Esophagus muscularis mucosa (tissue), 3 donors: ENCODE results near the gene SLC22A16.

Experiments
- CTCF ChIP-seq, 3 experiments: fragments of 200-600 bp in 2 of 3; fragments of 450-650 bp in 1 of 3; sonication (generic) in 2 of 3; IDR thresholded peaks; one replicate each; pipeline ENCODE4 v1.5.1; 2017 to 2019; ENCODE audit warnings: antibody characterized with exemption in 3 of 3, mild to moderate bottlenecking in 2 of 3, moderate library complexity in 1 of 3
- EP300 ChIP-seq: sonication (generic); formaldehyde crosslinking; IDR thresholded peaks from one replicate; pipeline ENCODE4 v1.6.1; 2017; ENCODE audit warnings: antibody characterized with exemption

DNA sequence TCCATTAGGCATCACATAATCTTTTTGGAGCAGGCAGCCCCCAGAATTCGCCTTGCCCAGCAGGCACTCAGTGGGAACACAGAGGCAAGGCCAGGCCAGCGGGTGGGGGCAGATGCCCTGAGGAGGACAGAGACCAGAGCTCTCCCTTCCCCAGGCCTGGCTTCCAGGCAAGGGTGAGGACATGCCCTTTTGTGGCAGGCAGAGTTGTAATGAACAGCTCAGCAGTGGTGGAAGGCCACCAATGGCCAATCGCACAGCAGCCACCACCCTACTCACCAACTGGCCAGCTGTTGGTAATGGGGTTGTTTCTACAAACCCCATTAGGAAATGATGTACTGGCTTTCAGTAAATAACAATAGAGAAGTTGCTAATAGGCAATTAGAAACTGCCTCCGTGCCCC, 45.7 kb downstream of the SLC22A16 start:
- no peak for TF ChIP-seq CTCF (IDR thresholded peaks at IDR 0.05)
- TF ChIP-seq EP300, result no peak
